Naive thymus-derived CD8-positive, alpha-beta T cell (primary cell): Measurements from ENCODE around the gene UFC1. TPM values are rescaled to one million over a fixed set of nuclear protein-coding genes. Genes with fewer than 3 reads are reported as not detected.
"Not testable (repeated sequence)": the region's sequence is repeated elsewhere in the genome, so short reads cannot be mapped to it uniquely, and the experiment has no call there.

ENCODE experiments used
- ATAC-seq, 2 donors: fragments of 150-1000 bp; cut with Tn5 transposase in 1 of 2; sonication (Bioruptor Pico), chemical (Tn5 transposase) in 1 of 2; 1 replicate in 1 of 2; 2 replicates in 1 of 2; pipeline ENCODE4 v1.10.0; 2021; ENCODE audit warnings: mild to moderate bottlenecking in 2 of 2, moderate library complexity in 2 of 2
- POLR2A ChIA-PET: fragments of 350-600 bp; sonication (Branson Sonifier 250); formaldehyde crosslinking; loops from one replicate; lab custom pipeline; 2021; ENCODE audit warnings: antibody characterized with exemption; lab: Charles Lee
- DNase-seq, 10 donors: peaks; one replicate each; pipeline versions ENCODE4 v3.0.0 to v3.0.0-alpha.2; 2020 to 2022
- H3K27ac Mint-ChIP-seq, 10 donors: one replicate each; pipeline ENCODE4 v1.8.0; 2020 to 2022; ENCODE audit warnings: mild to moderate bottlenecking in 10 of 10, mixed read lengths in 10 of 10, moderate library complexity in 4 of 10, inconsistent platforms in 1 of 10
- H3K27me3 Mint-ChIP-seq, 5 donors: one replicate each; pipeline ENCODE4 v1.8.0; 2021 to 2022; ENCODE audit warnings: mixed read lengths in 5 of 5
- H3K36me3 Mint-ChIP-seq, 3 donors: one replicate each; pipeline ENCODE4 v1.8.0; 2020 to 2022; ENCODE audit warnings: mixed read lengths in 3 of 3, mild to moderate bottlenecking in 2 of 3, inconsistent platforms in 1 of 3
- H3K4me1 Mint-ChIP-seq, 4 donors: one replicate each; pipeline ENCODE4 v1.8.0; 2021 to 2022; ENCODE audit warnings: mixed read lengths in 4 of 4
- H3K4me3 Mint-ChIP-seq, 10 donors: one replicate each; pipeline ENCODE4 v1.8.0; 2020 to 2022; ENCODE audit warnings: mild to moderate bottlenecking in 10 of 10, mixed read lengths in 10 of 10, moderate library complexity in 6 of 10, inconsistent platforms in 1 of 10
- H3K9me3 Mint-ChIP-seq, 9 donors: one replicate each; pipeline ENCODE4 v1.8.0; 2020 to 2022; ENCODE audit warnings: mixed read lengths in 9 of 9, mild to moderate bottlenecking in 3 of 9, inconsistent platforms in 1 of 9, moderate library complexity in 1 of 9
- polyA plus RNA-seq, 3 donors: library from polyadenylated mRNA; unstranded; fragments of 300-500 nt; fragmentation: Illumina TruSeq; gene quantifications; one replicate each; pipeline ENCODE4 v1.2.3, GENCODE V29; 2021
- total RNA-seq, 8 experiments: library from RNA in 2 of 8; stranded (reverse) in 2 of 8; gene quantifications; one replicate each; pipeline ENCODE4 v1.2.3 and lab custom pipeline; 2021 to 2026

The UFC1 gene
- total RNA-seq = 100 to 1,000 TPM; 116 to 118 TPM
- 100 to 1,000 TPM; 148 to 158 (median 155) TPM for polyA plus RNA-seq
- total RNA-seq (lab: John Stamatoyannopoulos, UW) = 80.9 to 158 (median 96.3) reads per million in 6 experiments

DNA sequence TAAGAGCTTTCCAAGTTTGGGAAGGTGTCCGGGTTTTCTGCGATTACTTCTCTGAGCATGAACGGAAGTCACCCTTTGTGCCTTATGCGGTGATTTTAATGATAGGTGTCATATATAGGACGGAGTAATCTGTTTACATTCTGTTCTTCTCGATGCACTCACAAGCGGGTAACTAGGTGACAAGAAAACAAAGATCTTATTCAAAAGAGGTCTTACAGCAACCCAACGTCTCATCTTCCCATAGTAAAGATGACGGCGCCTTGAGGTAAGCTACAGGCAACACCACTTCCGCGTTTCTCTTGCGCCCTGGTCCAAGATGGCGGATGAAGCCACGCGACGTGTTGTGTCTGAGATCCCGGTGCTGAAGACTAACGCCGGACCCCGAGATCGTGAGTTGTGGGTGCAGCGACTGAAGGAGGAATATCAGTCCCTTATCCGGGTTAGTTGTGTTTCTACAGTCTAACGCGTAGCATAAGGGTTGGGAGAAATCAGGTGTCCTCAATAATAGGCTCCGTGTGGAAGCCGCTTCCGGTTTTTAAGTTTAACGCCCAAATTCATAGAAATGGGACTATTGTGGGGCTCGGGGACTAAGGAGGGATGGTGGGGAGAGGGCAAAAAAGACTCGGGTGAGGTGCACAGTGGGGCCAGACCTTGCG is at the start of gene UFC1:
UFC1 (plus strand) TSS at position 297 of the 656 bp plus-strand sequence; CDS start at position 317, 20 bp downstream.
- peaks cover 0 to 1% (median 0%) of the 10 kb centered on the region in 5 donors for H3K27me3 Mint-ChIP-seq
- H3K9me3 Mint-ChIP-seq = no peaks in the 10 kb centered on the region
- H3K27ac Mint-ChIP-seq = peak within 1 kb of the TSS; percentile 99 to 100 (median 100)
- peak; percentile 65 to 93 (median 84) for DNase-seq
- peaks cover 6 to 17% (median 6%) of the 10 kb centered on the region in 3 donors for H3K36me3 Mint-ChIP-seq
- POLR2A ChIA-PET = interaction anchor here (0.6 to 4.2 kb wide), 19 partner anchors 8 to 236 kb away, joined by 3 to 73 read pairs (median 5); partner anchors contain the start of genes ARHGAP30, B4GALT3, DEDD and NDUFS2
- peak within 1 kb of the TSS; percentile 91 to 100 (median 98) for H3K4me3 Mint-ChIP-seq
- ATAC-seq = peak; percentile 91 to 94
- peaks cover 14 to 39% (median 31%) of the 10 kb centered on the region in 4 donors for H3K4me1 Mint-ChIP-seq

- H3K4me3 Mint-ChIP-seq = no peak overlapping the region
- no peak for ATAC-seq
- peaks cover 16 to 28% (median 22%) of the 10 kb centered on the region in 4 donors for H3K4me1 Mint-ChIP-seq
- H3K9me3 Mint-ChIP-seq = no peaks in the 10 kb centered on the region
- H3K27me3 Mint-ChIP-seq = no peaks in the 10 kb centered on the region
- peak overlapping the region in 1 of 10 donors; percentile 17 for H3K27ac Mint-ChIP-seq
- no peak for DNase-seq
- peaks cover 0 to 33% (median 0%) of the 10 kb centered on the region in 3 donors for H3K36me3 Mint-ChIP-seq
- POLR2A ChIA-PET = no interaction called here
Measured at GRCh38 chr1:161106431-161106830, 47.3 kb upstream of the UFC1 start.

- ATAC-seq = no peak
- Mint-ChIP-seq H3K4me3 (no peak overlapping the region), H3K27ac (peak overlapping the region in 3 of 10 donors; percentile 5 to 58 (median 24))
Measured at GRCh38 chr1:161111117-161111516, 42.7 kb upstream of the UFC1 start.

GRCh38 chr1:161111527-161111926 is 42.3 kb upstream of the UFC1 start:
- Mint-ChIP-seq H3K4me3 (no peak overlapping the region), H3K27ac (peak overlapping the region in 6 of 10 donors; percentile 2 to 58 (median 30)), H3K36me3 (peaks cover 0 to 29% (median 0%) of the 10 kb centered on the region in 3 donors), H3K4me1 (peaks cover 33 to 57% (median 52%) of the 10 kb centered on the region in 4 donors), H3K27me3 (no peaks in the 10 kb centered on the region), H3K9me3 (no peaks in the 10 kb centered on the region)
- POLR2A ChIA-PET = interaction anchor here (0.6 to 1.3 kb wide), 3 partner anchors 13 to 50 kb away, joined by 3 to 4 read pairs (median 3); no protein-coding TSS in a partner anchor
- DNase-seq = no peak
- no peak for ATAC-seq

More at GRCh38 chr1:161111117-161111516, 42.7 kb upstream of the UFC1 start:
- POLR2A ChIA-PET = no interaction called here
- no peaks in the 10 kb centered on the region for H3K27me3 Mint-ChIP-seq
- H3K9me3 Mint-ChIP-seq = no peaks in the 10 kb centered on the region
- peaks cover 30 to 57% (median 50%) of the 10 kb centered on the region in 4 donors for H3K4me1 Mint-ChIP-seq
- no peak for DNase-seq
- H3K36me3 Mint-ChIP-seq = peaks cover 0 to 29% (median 0%) of the 10 kb centered on the region in 3 donors

- POLR2A ChIA-PET = interaction anchor here (0.6 kb wide), 1 partner anchor 77 kb away, joined by 4 read pairs; no protein-coding TSS in a partner anchor
- H3K4me3 Mint-ChIP-seq = peak overlapping the region in 1 of 10 donors; percentile 22
Measured at GRCh38 chr1:161113915-161114314, 39.9 kb upstream of the UFC1 start.

DNA sequence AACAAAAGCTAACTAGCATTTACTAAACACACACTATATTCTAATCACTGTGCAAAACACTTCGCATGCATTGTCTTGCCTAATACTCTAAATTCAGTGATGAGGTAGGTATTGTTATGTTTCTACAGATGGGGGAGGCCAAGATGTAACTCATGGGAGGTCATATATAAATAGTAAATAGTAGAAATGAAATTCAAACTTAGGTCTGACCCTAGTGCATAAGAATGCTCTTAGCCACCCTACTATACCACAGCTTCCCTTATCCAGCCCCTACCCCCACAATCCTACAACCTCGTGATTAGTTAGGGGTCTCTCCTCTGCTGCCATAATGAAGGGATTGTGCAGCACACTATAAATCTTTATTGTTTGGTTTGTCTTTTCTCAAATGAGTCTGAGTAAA is 39.2 kb upstream of the UFC1 start:
- DNase-seq = no peak
- POLR2A ChIA-PET = interaction anchor here (0.6 kb wide), 1 partner anchor 78 kb away, joined by 4 read pairs; no protein-coding TSS in a partner anchor
- peaks cover 0 to 23% (median 0%) of the 10 kb centered on the region in 3 donors for H3K36me3 Mint-ChIP-seq
- no peak for ATAC-seq
- no peaks in the 10 kb centered on the region for H3K27me3 Mint-ChIP-seq
- H3K4me3 Mint-ChIP-seq = peak overlapping the region in 1 of 10 donors; percentile 29
- H3K4me1 Mint-ChIP-seq = peaks cover 39 to 79% (median 72%) of the 10 kb centered on the region in 4 donors
- no peaks in the 10 kb centered on the region for H3K9me3 Mint-ChIP-seq
- H3K27ac Mint-ChIP-seq = peak overlapping the region in 3 of 10 donors; percentile 43 to 69 (median 49)

More at GRCh38 chr1:161113915-161114314, 39.9 kb upstream of the UFC1 start:
- H3K36me3 Mint-ChIP-seq = peaks cover 0 to 26% (median 0%) of the 10 kb centered on the region in 3 donors
- H3K27me3 Mint-ChIP-seq = no peaks in the 10 kb centered on the region
- no peak for DNase-seq
- H3K9me3 Mint-ChIP-seq = no peaks in the 10 kb centered on the region
- H3K27ac Mint-ChIP-seq = peak overlapping the region in 5 of 10 donors; percentile 27 to 72 (median 68)
- ATAC-seq = no peak
- H3K4me1 Mint-ChIP-seq = peaks cover 36 to 73% (median 68%) of the 10 kb centered on the region in 4 donors

DNA sequence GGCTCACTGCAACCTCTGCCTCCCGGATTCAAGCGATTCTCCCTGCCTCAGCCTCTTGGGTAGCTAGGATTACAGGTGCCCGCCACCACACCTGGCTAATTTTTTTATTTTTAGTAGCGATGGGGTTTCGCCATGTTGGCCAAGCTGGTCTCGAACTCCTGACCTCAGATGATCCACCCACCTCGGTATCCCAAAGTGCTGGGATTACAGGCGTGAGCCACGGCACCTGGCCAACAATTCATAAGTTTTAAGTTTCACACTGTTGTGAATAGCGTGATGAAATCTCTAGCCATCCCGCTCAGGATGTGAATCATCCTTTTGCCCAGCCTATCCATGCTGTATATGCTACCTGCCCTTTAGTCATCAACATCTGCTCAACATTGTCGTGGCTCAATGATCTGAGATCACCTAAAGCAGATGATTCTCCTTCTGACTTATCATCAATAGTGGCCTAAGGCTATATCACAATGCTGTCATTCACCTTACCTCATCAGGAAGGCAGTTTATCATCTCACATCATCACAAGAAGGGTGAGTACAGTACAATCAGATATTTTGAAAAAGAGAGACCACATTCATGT is 38.6 kb upstream of the UFC1 start:
- peak overlapping the region in 5 of 10 donors; percentile 1 to 69 (median 40) for H3K27ac Mint-ChIP-seq
- POLR2A ChIA-PET = interaction anchor here (0.5 to 0.7 kb wide), 2 partner anchors 54 to 110 kb away, joined by 4 to 6 read pairs; no protein-coding TSS in a partner anchor
- H3K9me3 Mint-ChIP-seq = no peaks in the 10 kb centered on the region
- DNase-seq = no peak
- no peak for ATAC-seq
- peaks cover 41 to 86% (median 77%) of the 10 kb centered on the region in 4 donors for H3K4me1 Mint-ChIP-seq
- peak overlapping the region in 8 of 10 donors; percentile 7 to 97 (median 84) for H3K4me3 Mint-ChIP-seq
- peaks cover 0 to 23% (median 0%) of the 10 kb centered on the region in 3 donors for H3K36me3 Mint-ChIP-seq
- H3K27me3 Mint-ChIP-seq = no peaks in the 10 kb centered on the region

- POLR2A ChIA-PET = interaction anchor here (0.6 to 1.9 kb wide), 3 partner anchors 50 to 86 kb away, joined by 3 to 4 read pairs (median 4); partner anchors contain the start of genes NDUFS2 and PPOX
- not testable (repeated sequence) for DNase-seq, H3K9me3 Mint-ChIP-seq, H3K27me3 Mint-ChIP-seq, ATAC-seq
- Mint-ChIP-seq H3K4me3 (peak overlapping the region; percentile 91 to 97 (median 95)), H3K36me3 (peaks cover 0 to 22% (median 0%) of the 10 kb centered on the region in 3 donors), H3K4me1 (peaks cover 41 to 87% (median 78%) of the 10 kb centered on the region in 4 donors), H3K27ac (peak overlapping the region in 5 of 10 donors; percentile 5 to 69 (median 48))
Measured at GRCh38 chr1:161115961-161116360, 37.8 kb upstream of the UFC1 start.

DNA sequence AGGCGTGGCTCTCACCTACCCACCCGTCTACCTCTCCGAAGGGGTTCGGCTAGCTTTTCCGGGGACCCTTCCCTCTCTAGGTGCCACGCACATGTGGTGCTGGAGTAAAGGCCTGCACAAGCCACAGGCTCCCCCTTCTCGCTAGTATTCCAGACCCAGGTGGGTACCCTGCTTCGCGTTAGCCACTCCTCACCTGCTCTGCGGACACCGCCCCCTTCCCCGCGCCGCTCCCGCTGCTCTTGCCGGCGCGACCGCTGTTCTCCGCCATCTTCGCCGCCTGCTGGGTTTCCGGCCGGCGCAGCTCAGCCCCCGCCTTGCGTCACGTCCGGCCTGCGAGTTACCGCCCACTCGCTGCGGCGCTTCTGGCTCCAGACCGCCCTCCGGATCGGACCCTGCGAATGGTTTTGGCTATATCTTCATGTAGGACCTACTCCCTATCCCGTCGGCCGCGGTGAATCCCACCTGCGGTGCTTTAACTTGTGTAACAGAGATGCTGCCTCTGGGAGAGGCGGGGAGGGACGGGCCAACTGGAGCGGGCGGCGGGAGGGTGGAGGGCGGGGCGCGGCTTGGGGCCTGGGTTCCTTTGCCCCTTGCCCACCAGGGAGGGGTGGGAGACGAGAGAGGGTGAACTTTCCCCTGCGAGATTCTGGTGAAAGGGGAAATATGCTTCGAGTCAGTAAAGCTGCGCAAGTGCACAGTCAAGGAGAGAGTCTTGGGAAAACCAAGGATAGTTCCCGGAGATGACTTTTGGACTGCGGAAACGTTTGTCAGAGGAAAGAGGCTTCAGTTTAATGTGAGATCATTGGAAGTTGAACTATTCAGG is 35.8 kb upstream of the UFC1 start, which contains the start of the genes NIT1 and PFDN2:
NIT1 (plus strand) TSS at position 347 of the 823 bp plus-strand sequence; CDS start at position 419, 72 bp downstream.
PFDN2 (minus strand) TSS at position 279 of the 823 bp plus-strand sequence; CDS start at position 268, 11 bp downstream.
- Mint-ChIP-seq H3K4me3 (peak within 1 kb of the TSS; percentile 91 to 97 (median 95)), H3K27me3 (no peaks in the 10 kb centered on the region), H3K27ac (peak within 1 kb of the TSS; percentile 77 to 98 (median 95)), H3K4me1 (peaks cover 36 to 90% (median 68%) of the 10 kb centered on the region in 4 donors), H3K36me3 (peaks cover 0 to 40% (median 2%) of the 10 kb centered on the region in 3 donors), H3K9me3 (no peaks in the 10 kb centered on the region)
- DNase-seq (peak; percentile 76 to 88 (median 83)), ATAC-seq (peak; percentile 82 to 86)
- POLR2A ChIA-PET = interaction anchor here (0.7 to 2.4 kb wide), 17 partner anchors 10 to 188 kb away, joined by 3 to 18 read pairs (median 5); partner anchors contain the start of genes ARHGAP30, DEDD, KLHDC9 and NDUFS2

DNA sequence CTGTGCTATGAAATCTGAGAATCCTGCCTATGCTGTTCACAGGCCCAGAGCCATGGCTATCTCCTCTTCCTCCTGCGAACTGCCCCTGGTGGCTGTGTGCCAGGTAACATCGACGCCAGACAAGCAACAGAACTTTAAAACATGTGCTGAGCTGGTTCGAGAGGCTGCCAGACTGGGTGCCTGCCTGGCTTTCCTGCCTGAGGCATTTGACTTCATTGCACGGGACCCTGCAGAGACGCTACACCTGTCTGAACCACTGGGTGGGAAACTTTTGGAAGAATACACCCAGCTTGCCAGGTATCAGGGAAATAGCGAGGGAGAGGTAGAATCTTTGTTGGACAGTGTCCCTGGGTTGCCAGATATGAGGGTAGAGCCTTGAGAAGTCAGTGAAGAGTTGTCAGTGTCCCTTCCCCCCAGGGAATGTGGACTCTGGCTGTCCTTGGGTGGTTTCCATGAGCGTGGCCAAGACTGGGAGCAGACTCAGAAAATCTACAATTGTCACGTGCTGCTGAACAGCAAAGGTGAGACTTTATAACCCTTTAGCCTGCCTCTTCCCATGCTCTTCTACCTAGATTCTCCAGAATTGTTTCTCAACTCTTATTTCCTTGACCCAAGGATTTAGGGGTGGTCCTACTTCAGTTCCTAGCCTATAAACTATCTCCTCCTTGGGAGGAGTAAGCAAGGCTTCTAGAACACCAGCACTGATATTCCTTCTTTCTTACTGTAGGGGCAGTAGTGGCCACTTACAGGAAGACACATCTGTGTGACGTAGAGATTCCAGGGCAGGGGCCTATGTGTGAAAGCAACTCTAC is 34.5 kb upstream of the UFC1 start:
- POLR2A ChIA-PET = interaction anchor here (0.6 to 2.4 kb wide), 4 partner anchors 9 to 272 kb away, joined by 3 to 12 read pairs (median 6); no protein-coding TSS in a partner anchor
- DNase-seq (peak; percentile 17 to 73 (median 51)), ATAC-seq (peak; percentile 47 to 62)
- Mint-ChIP-seq H3K4me1 (peaks cover 22 to 80% (median 54%) of the 10 kb centered on the region in 4 donors), H3K27ac (peak overlapping the region; percentile 77 to 98 (median 94)), H3K9me3 (no peaks in the 10 kb centered on the region), H3K27me3 (no peaks in the 10 kb centered on the region), H3K4me3 (peak overlapping the region; percentile 91 to 97 (median 95)), H3K36me3 (peaks cover 0 to 43% (median 4%) of the 10 kb centered on the region in 3 donors)
